GM21825 (cell line): Measurements from ENCODE around the gene BCAS3.
"Not testable (repeated sequence)": the region's sequence is repeated elsewhere in the genome, so short reads cannot be mapped to it uniquely, and the experiment has no call there.

Source experiments
- ATAC-seq: cut with Tn5 transposase; IDR thresholded peaks from one replicate; pipeline ENCODE4 v1.9.1; 2021; ENCODE audit warnings: mild to moderate bottlenecking, moderate library complexity; ENCODE audit not compliant: unreplicated experiment

BCAS3 gene

GRCh38 chr17:60782742-60783141 lies 105.1 kb downstream of the BCAS3 start:
- no peak for ATAC-seq

DNA sequence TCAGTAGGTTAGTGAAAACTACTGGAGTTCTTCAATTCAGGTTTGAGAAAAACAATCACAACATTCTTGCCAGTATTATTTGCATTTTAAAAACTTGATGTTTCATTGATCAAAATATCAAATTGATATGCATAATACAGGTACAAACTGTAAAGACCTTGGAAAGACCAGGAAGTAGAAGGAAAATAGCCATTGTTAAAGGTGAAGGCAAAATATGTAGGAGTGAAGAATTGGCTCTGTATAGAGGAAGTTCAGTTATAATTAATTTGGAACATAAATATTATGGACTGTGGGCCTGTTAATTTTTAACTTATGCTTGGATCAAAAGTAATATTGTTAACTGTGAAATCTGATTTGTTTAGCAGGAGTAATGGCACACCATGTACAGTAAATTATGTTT lies 112.6 kb downstream of the BCAS3 start:
- ATAC-seq: no peak

- no peak for ATAC-seq
These were observed 114.7 kb downstream of the BCAS3 start for GRCh38 chr17:60792250-60792898.

GRCh38 chr17:60798576-60798975 lies 120.9 kb downstream of the BCAS3 start:
- ATAC-seq: no peak

- no peak for ATAC-seq
These were observed 124.7 kb downstream of the BCAS3 start for GRCh38 chr17:60802377-60802776.

GRCh38 chr17:60803059-60803458 lies 125.4 kb downstream of the BCAS3 start:
- no peak for ATAC-seq

GRCh38 chr17:60804831-60805230 lies 127.2 kb downstream of the BCAS3 start:
- ATAC-seq: no peak

DNA sequence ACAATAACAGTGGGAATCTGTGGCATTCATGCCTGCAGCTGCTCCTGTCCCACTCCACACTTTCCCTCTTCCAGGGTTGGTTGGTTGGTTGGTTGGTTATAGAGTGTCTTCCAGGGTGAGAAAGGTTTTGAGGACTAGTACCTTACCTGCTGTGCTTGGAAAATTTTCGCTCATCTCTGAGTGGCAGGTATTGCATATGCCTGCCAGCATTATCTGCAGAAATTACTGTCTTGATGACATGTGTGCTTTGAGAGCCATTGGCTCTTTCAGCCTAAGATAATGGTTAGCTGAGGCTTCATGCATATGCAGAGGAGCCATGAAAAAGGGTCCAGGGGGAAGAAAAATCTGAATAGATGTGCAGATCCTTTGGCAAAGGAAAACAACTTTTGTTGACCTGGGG lies 131.8 kb downstream of the BCAS3 start:
- ATAC-seq: no peak

GRCh38 chr17:60814941-60815340 lies 137.3 kb downstream of the BCAS3 start:
- not testable (repeated sequence) for ATAC-seq

DNA sequence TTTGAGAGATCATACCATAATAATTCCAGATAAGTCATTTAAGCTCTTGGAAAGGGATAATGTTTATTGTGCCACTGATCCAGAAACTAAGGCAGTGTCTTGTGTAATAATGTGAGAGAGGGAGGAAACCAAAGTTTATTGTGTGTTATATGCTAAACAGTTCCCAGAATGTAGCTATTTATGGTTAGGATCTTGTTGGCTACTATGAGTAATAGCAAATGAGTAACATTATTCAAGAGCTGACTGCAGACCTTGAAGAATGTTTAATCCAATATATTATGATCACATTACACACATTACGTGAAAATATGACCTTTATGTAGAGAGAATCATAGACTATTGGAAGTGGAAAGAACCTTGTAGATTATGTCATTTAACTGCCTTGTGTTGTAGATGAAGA lies 139.5 kb downstream of the BCAS3 start:
- no peak for ATAC-seq

DNA sequence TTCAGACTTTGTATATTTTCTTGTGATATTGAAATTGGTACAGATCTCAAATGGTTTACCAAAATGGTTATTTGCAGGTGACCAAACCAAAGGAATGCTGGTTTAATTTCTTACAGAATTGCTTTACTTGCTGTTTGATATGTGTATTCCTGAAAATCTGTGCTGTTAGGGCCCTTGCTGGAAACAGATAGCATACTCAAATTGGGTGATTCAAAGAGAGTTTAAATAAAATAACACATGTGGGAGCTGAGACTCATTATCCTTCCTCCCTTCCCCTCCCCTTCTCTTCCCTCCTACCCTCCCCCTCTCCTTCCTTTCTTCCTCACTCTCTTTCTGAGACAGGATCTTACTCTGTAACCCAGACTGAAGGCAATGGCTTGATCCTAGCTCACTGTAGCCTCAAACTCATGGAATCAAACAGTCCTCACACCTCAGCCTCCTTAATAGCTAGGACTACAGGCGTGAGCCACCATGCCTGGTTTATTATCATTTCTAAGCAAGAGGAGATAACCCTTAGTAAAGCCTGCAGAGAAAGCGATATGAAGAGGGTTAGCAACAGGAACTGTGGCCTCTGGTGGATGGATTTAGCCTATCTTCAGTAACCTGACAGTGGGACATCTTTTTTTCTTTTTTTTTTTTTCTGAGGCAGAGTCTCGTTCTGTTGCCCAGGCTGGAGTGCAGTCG lies 141.9 kb downstream of the BCAS3 start:
- no peak for ATAC-seq

- ATAC-seq: no peak
These were observed 145.9 kb downstream of the BCAS3 start for GRCh38 chr17:60823515-60823914.

- no peak for ATAC-seq
These were observed 147.7 kb downstream of the BCAS3 start for GRCh38 chr17:60825351-60825750.

GRCh38 chr17:60827943-60828342 lies 150.3 kb downstream of the BCAS3 start:
- no peak for ATAC-seq

- ATAC-seq: no peak
These were observed 154.5 kb downstream of the BCAS3 start for GRCh38 chr17:60832151-60832585.

DNA sequence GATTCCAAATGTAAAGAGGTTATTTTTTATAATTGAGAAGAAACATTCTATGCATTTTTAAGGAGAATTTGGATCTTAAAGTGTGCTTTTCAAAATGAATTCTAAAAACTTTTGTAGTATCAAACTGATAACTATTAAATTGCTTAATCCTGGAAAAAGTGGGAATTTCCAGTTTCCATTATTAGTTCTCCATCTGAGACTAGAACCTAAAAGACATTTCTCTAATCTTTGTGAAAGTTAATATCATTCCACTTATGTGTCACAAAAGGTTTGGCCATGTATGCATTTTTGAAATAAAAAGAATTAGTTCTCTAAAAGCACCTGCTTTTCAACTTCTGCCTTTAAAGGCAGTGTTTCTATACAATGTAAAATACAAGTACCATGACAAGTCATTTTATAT lies 155.0 kb downstream of the BCAS3 start:
- no peak for ATAC-seq

DNA sequence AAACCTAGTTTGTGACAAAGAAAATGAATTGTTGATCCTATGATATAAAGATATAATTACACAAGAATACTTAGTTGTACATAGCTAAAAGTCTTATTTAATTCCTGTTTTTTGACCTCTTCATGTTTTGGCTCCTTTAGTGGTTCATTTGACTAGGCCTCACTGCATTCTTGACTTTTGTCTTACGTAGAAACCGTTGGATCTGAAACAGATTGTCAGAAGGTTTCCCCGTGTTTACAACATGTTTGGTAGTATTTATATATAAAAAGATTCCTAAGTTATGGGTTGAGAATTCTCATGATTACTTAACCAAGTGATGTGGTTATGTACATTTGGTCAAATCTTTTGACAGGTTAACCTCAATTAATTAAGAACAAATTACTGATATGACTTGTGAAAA lies 162.8 kb downstream of the BCAS3 start:
- no peak for ATAC-seq

DNA sequence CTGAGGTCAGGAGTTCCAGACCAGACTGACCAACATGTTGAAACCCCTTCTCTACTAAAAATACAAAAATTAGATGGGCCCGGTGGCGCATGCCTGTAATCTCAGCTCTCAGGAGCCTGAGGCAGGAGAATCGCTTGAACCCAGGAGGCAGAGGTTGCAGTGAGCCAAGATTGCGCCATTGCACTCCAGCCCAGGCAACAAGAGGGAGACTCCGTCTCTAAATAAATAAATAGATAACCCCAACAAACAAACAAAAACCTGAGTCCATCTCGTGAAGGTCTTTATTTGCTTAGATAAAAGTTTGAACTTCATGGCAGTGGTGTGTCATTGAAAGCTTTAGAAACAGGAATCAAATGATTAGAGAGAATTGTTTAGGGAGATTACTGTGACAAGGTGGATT lies 167.4 kb downstream of the BCAS3 start:
- no peak for ATAC-seq

GRCh38 chr17:60846175-60846574 lies 168.5 kb downstream of the BCAS3 start:
- ATAC-seq: no peak

DNA sequence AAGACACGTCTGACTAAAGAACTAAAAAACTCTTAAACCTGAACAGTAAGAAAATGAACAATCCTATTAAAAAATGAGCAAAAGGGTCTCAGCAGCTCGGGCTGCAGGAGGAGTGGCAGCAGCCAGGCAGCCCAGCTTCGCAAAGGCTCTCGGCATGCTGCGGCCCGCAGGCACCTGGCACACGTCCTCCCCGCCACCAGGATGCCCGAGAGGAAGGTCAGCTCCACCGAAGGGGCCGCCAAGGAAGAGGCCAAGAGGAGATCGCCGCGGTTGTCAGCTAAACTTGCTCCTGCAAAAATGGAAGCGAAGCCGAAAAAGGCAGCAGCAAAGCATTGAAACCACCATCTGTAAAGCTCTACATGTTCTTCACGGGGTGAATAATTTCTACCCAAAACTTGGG lies 173.5 kb downstream of the BCAS3 start:
- ATAC-seq: no peak

- no peak for ATAC-seq
These were observed 180.0 kb downstream of the BCAS3 start for GRCh38 chr17:60857556-60858080.

- no peak for ATAC-seq
These were observed 184.8 kb downstream of the BCAS3 start for GRCh38 chr17:60862482-60862881.
